H9 (cell line): ENCODE results near the gene ACKR3. TPM values are rescaled to one million over a fixed set of nuclear protein-coding genes. Genes with fewer than 3 reads are reported as not detected.

Experiments
- DNase-seq: peaks from one replicate; pipeline ENCODE4 v3.0.0-alpha.2; 2017
- H2AFZ ChIP-seq: one replicate; pipeline ENCODE4 v1.6.1; 2013; ENCODE audit warnings: mild to moderate bottlenecking, low read length, control low read depth, moderate library complexity
- H2AK5ac ChIP-seq: 2 replicates; pipeline ENCODE4 v1.6.1; 2013; ENCODE audit warnings: low read length, control low read depth, mixed read lengths; ENCODE audit not compliant: insufficient read length
- H2BK120ac ChIP-seq: one replicate; pipeline ENCODE4 v1.6.1; 2013; ENCODE audit warnings: low read depth, mild to moderate bottlenecking, low read length, control low read depth, inconsistent platforms; ENCODE audit not compliant: poor library complexity, severe bottlenecking
- H2BK12ac ChIP-seq: 2 replicates; pipeline ENCODE4 v1.6.1; 2013; ENCODE audit warnings: low read length, control low read depth, mixed read lengths, low read depth; ENCODE audit not compliant: insufficient read length
- H2BK15ac ChIP-seq: 2 replicates; pipeline ENCODE4 v1.6.1; 2013; ENCODE audit warnings: low read depth, low read length, control low read depth
- H2BK20ac ChIP-seq: one replicate; pipeline ENCODE4 v1.6.1; 2013; ENCODE audit warnings: low read depth, mild to moderate bottlenecking, low read length, control low read depth, inconsistent platforms; ENCODE audit not compliant: poor library complexity, severe bottlenecking
- H2BK5ac ChIP-seq: 2 replicates; pipeline ENCODE4 v1.6.1; 2013; ENCODE audit warnings: low read length, control low read depth, mixed read lengths; ENCODE audit not compliant: insufficient read length
- H3K14ac ChIP-seq: 2 replicates; pipeline ENCODE4 v1.6.1; 2013; ENCODE audit warnings: low read length, control low read depth; ENCODE audit not compliant: insufficient read depth
- H3K18ac ChIP-seq: 2 replicates; pipeline ENCODE4 v1.6.1; 2013; ENCODE audit warnings: low read depth, mild to moderate bottlenecking, mixed read lengths, low read length, control low read depth; ENCODE audit not compliant: insufficient read length
- H3K23ac ChIP-seq: 2 replicates; pipeline ENCODE4 v1.6.1; 2013; ENCODE audit warnings: low read length, control low read depth, mixed read lengths, low read depth; ENCODE audit not compliant: insufficient read length
- H3K23me2 ChIP-seq: 2 replicates; pipeline ENCODE4 v1.6.1; 2013; ENCODE audit warnings: low read depth, mild to moderate bottlenecking, mixed read lengths, low read length, control low read depth; ENCODE audit not compliant: insufficient read length, poor library complexity, severe bottlenecking
- H3K27ac ChIP-seq: 2 replicates; pipeline ENCODE4 v1.5.1; 2013; ENCODE audit warnings: low read length, control low read depth, mixed read lengths, low read depth; ENCODE audit not compliant: insufficient read length
- H3K27me3 ChIP-seq: 2 replicates; pipeline ENCODE4 v1.6.1; 2013; ENCODE audit warnings: low read length, control low read depth, inconsistent platforms; ENCODE audit not compliant: insufficient read depth
- H3K4ac ChIP-seq: 2 replicates; pipeline ENCODE4 v1.6.1; 2013; ENCODE audit warnings: low read depth, mild to moderate bottlenecking, control low read depth, inconsistent platforms, low read length, moderate library complexity
- H3K4me1 ChIP-seq: 2 replicates; pipeline ENCODE4 v1.6.1; 2013; ENCODE audit warnings: low read length, control low read depth, inconsistent platforms; ENCODE audit not compliant: insufficient read depth
- H3K4me2 ChIP-seq: 2 replicates; pipeline ENCODE4 v1.6.1; 2013; ENCODE audit warnings: low read length, control low read depth, mixed read lengths; ENCODE audit not compliant: insufficient read length, insufficient read depth
- H3K56ac ChIP-seq: 2 replicates; pipeline ENCODE4 v1.6.1; 2013; ENCODE audit warnings: low read depth, mild to moderate bottlenecking, mixed read lengths, low read length, control low read depth; ENCODE audit not compliant: insufficient read length
- H3K79me1 ChIP-seq: 2 replicates; pipeline ENCODE4 v1.6.1; 2013; ENCODE audit warnings: low read depth, mild to moderate bottlenecking, moderate library complexity, low read length, control low read depth, inconsistent platforms; ENCODE audit not compliant: insufficient read depth, poor library complexity, severe bottlenecking
- H3K79me2 ChIP-seq: 2 replicates; pipeline ENCODE4 v1.6.1; 2013; ENCODE audit warnings: low read length, control low read depth, inconsistent platforms; ENCODE audit not compliant: insufficient read depth
- H3K9ac ChIP-seq: 2 replicates; pipeline ENCODE4 v1.6.1; 2013; ENCODE audit warnings: low read length, control low read depth, mixed read lengths; ENCODE audit not compliant: insufficient read length; ENCODE audit errors: extremely low read depth
- H3K9me3 ChIP-seq: one replicate; pipeline ENCODE4 v1.6.1; 2013; ENCODE audit warnings: low read depth, low read length, inconsistent platforms; ENCODE audit not compliant: control insufficient read depth
- H3T11ph ChIP-seq: one replicate; pipeline ENCODE4 v1.6.1; 2013; ENCODE audit warnings: mild to moderate bottlenecking, low read length, control low read depth, inconsistent platforms
- H4K20me1 ChIP-seq: one replicate; pipeline ENCODE4 v1.6.1; 2013; ENCODE audit not compliant: control insufficient read depth, insufficient read length, insufficient read depth
- H4K5ac ChIP-seq: 2 replicates; pipeline ENCODE4 v1.6.1; 2013; ENCODE audit warnings: low read depth, mild to moderate bottlenecking, mixed read lengths, low read length, control low read depth; ENCODE audit not compliant: insufficient read length
- H4K8ac ChIP-seq: replicated peaks from 2 replicates; pipeline ENCODE4 v1.6.1; 2013; ENCODE audit warnings: low read length, control low read depth, mixed read lengths, low read depth; ENCODE audit not compliant: insufficient read length
- H4K91ac ChIP-seq: 2 replicates; pipeline ENCODE4 v1.6.1; 2013; ENCODE audit warnings: low read depth, mild to moderate bottlenecking, moderate library complexity, mixed read lengths, low read length, control low read depth; ENCODE audit not compliant: insufficient read length
- H3K27ac Mint-ChIP-seq, 3 experiments: 2 replicates in 2 of 3; 3 replicates in 1 of 3; pipeline ENCODE4 v1.8.0; 2020 to 2021; ENCODE audit warnings: mixed read lengths in 3 of 3, mild to moderate bottlenecking in 1 of 3, moderate library complexity in 1 of 3
- H3K27me3 Mint-ChIP-seq: 2 replicates; pipeline ENCODE4 v1.8.0; 2021; ENCODE audit warnings: low read depth, mild to moderate bottlenecking, moderate library complexity, mixed read lengths
- H3K36me3 Mint-ChIP-seq, 3 experiments: 2 replicates in 2 of 3; 3 replicates in 1 of 3; pipeline ENCODE4 v1.8.0; 2020 to 2021; ENCODE audit warnings: low read depth in 3 of 3, mixed read lengths in 3 of 3; ENCODE audit not compliant: insufficient read depth in 1 of 3
- H3K4me1 Mint-ChIP-seq, 2 experiments: 2 replicates each; pipeline ENCODE4 v1.8.0; 2020; ENCODE audit warnings: mixed read lengths in 2 of 2
- H3K4me3 Mint-ChIP-seq, 2 experiments: 2 replicates in 1 of 2; 3 replicates in 1 of 2; pipeline ENCODE4 v1.8.0; 2020 to 2021; ENCODE audit warnings: mild to moderate bottlenecking in 2 of 2, mixed read lengths in 2 of 2, moderate library complexity in 1 of 2
- H3K9me3 Mint-ChIP-seq, 2 experiments: 2 replicates in 1 of 2; 3 replicates in 1 of 2; pipeline ENCODE4 v1.8.0; 2020; ENCODE audit warnings: mild to moderate bottlenecking in 2 of 2, mixed read lengths in 2 of 2, moderate library complexity in 1 of 2
- WGBS: extraction: QIAGEN DNeasy Blood & Tissue Kit; methylation state at CpG from one replicate; pipeline ENCODE4 v1.1.7; 2013; ENCODE audit warnings: missing lambda C conversion rate, low lambda C conversion rate, mixed read lengths; ENCODE audit not compliant: insufficient read length; ENCODE audit errors: extremely low coverage; 5-methylcytosine and 5-hydroxymethylcytosine counted together
- total RNA-seq: library from RNA; stranded (reverse); gene quantifications from 2 replicates; pipeline ENCODE4 v1.2.1, GENCODE V29; 2021
- TF ChIP-seq, protein P1 (sequence below): fragments of 200-600 bp; sonication (generic); conservative IDR thresholded peaks from 3 replicates; pipeline ENCODE4 v1.8.0; 2021; ENCODE audit warnings: antibody characterized with exemption, mild to moderate bottlenecking

Gene ACKR3
- total RNA-seq, 1 experiment from 2014 or later, result 0.44 TPM

DNA sequence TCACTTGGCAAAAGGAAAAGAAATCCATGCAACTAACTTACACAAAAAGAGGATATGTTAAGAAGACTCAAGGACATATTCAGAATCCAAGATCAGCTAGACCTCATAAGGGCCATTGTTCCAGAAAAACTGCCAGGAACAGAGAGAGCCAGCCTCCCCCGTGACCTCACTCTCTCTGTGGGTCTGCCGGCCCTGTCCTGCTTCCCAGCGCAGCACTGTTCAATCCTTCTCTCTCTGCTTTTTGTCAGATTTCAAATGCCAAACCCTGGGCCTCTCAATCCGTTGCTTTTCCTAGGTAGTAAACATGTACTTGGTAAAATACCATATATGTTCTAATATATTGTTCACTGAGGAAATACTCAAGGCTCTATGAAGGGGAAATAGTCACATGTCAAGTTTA, 40.0 kb upstream of the ACKR3 start:
- Histone ChIP-seq H3T11ph (no peak overlapping the region), H3K27ac (no peak overlapping the region), H3K9me3 (no peaks in the 10 kb centered on the region), H3K23me2 (no peaks in the 10 kb centered on the region), H3K79me1 (no peaks in the 10 kb centered on the region), H3K18ac (no peak overlapping the region), H3K9ac (no peak overlapping the region), H3K14ac (no peak overlapping the region), H2BK120ac (no peak overlapping the region), H4K5ac (no peak overlapping the region), H2BK12ac (no peak overlapping the region), H2BK15ac (no peak overlapping the region), H3K23ac (no peak overlapping the region), H2AK5ac (no peak overlapping the region), H3K4ac (no peak overlapping the region), H4K91ac (no peak overlapping the region), H3K4me1 (no peaks in the 10 kb centered on the region), H4K8ac (no peak overlapping the region), H3K27me3 (no peaks in the 10 kb centered on the region), H3K4me2 (no peak overlapping the region), H2BK20ac (no peak overlapping the region), H3K79me2 (no peaks in the 10 kb centered on the region), H2BK5ac (no peak overlapping the region), H3K56ac (no peak overlapping the region), H2AFZ (no peak overlapping the region), H4K20me1 (no peaks in the 10 kb centered on the region)
- TF ChIP-seq, protein P1, sequence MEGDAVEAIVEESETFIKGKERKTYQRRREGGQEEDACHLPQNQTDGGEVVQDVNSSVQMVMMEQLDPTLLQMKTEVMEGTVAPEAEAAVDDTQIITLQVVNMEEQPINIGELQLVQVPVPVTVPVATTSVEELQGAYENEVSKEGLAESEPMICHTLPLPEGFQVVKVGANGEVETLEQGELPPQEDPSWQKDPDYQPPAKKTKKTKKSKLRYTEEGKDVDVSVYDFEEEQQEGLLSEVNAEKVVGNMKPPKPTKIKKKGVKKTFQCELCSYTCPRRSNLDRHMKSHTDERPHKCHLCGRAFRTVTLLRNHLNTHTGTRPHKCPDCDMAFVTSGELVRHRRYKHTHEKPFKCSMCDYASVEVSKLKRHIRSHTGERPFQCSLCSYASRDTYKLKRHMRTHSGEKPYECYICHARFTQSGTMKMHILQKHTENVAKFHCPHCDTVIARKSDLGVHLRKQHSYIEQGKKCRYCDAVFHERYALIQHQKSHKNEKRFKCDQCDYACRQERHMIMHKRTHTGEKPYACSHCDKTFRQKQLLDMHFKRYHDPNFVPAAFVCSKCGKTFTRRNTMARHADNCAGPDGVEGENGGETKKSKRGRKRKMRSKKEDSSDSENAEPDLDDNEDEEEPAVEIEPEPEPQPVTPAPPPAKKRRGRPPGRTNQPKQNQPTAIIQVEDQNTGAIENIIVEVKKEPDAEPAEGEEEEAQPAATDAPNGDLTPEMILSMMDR, result no peak
- no CpG with 5 or more reads among the region's 4 CpGs for WGBS
- H3K9me3 Mint-ChIP-seq, result no peaks in the 10 kb centered on the region
- H3K27ac Mint-ChIP-seq, result no peak overlapping the region
- no peak overlapping the region for H3K4me3 Mint-ChIP-seq
- H3K36me3 Mint-ChIP-seq, result no peaks in the 10 kb centered on the region
- H3K27me3 Mint-ChIP-seq, result peaks cover 13% of the 10 kb centered on the region
- no peak for DNase-seq
- H3K4me1 Mint-ChIP-seq, result no peaks in the 10 kb centered on the region
